ENCODE data around the gene VPS54.
A peak's percentile ranks its signal among the peaks of the same experiment; 100 is the strongest.

VPS54 gene

DNA sequence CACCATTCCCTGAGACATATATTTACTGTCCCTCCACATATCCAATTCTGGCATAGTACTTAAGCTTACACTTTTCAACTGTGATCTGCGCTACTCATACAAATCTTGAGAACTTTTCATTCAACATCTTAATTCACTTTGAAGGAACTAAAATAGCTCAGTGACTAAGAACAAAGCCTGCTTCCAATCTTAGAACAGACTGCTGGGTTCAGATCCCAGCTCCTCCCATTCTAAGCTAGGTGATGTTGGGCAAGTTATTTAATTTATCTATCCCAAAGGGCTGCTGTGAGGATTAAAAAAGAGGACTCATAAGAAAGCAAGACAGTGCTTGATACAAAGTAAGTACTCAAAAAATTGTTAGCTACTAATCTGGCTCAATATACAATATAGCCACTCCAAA, 119.6 kb downstream of the VPS54 start:
- DNase-seq = no peak

DNA sequence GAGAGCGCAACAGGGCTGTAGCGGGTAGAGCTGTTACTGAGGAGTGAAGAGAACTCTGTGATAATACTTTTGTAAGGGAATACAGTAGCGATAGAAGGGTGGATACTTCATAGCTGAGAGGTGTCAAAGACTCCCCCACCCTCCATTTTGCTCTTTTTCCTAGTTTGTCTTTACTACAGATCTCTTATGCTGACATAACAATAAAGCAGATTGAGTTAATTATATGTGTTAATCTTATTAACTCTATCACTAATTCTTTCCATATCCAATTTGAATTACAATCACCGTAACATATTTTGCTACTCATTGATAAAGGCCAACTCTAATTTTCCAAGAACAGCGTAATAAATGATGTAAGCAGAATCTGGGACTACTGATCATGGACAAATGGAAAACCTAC, 120.4 kb downstream of the VPS54 start:
- DNase-seq = no peak

DNA sequence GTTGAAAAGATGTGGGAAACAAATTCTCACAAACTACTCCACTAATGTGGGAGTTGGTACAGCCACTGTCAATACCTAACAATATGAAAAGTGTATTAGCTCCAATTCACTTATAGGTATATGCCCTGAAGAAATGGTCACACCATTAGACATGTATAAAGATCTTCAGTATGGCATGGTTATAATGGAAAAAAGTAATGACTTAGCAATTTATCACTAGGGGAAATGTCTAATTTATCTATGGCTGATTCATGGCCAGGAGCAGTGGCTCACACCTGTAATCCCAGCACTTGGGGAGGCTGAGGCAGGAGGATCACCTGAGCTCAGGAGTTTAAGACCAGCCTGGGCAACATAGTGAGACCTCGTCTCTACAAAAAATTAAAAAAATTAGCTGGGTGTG, 125.1 kb downstream of the VPS54 start:
- DNase-seq = no peak

DNA sequence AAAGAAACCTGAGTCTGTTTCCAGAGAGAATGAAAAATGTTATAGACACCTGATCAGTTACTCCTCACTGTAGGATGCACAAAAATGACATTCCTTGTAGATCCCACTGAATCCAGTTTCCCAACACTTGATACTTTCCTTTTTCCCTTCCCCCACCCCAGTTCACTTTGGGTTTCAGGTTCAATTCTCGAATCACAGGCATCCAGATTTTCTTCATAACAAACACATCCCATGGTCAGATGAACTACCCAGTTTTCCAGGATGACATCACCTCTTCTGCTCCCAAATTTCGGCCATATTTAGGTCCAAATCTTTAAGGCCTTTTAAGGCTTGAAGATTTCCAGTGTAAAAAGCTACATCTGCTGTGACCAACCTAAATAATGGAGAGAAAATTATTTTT, 126.1 kb downstream of the VPS54 start:
- no peak for DNase-seq

DNA sequence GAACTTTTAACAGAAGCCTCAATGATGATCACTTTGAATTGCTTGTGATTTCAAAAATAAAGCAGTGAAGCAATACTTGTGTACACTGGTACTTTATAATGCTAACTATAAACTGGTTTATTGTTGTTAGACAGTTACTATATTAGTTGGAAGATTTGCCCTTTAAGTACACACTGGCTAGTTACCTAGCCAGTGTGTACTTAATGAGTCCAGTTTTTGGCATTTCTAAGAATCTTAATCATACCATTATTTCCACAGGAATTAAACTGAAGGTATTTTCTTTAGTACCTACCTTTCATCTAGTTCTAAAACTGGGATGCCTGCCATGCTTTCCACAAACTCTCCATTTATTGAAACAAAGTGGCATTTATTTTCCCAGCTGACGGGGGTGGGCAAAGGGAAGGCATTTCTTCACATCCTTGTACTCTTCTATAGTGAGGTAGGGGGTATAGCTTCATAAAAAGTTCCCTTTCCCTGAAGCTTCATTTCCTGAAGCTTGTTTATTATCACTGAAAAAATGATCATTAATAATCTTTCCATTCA, 127.7 kb downstream of the VPS54 start:
- DNase-seq = no peak

DNA sequence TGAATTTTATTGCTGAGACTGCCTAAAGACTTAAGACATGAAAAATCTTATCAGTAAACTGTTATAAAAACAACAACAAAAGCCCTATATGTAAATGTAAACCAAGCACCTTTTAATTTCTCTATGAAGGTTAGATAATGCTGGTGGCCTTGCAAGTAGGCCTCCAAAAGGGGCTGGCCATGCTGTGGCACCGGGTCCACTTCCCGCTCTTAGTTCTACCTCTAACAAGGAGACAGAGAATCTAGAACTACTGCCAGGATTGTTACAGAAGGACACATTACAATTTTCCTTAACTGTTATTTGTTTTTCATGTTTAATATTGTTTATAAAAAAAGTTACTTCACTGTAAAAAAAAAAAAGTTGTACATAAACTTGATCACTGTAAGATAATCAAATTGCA, 128.6 kb downstream of the VPS54 start:
- no peak for DNase-seq

DNA sequence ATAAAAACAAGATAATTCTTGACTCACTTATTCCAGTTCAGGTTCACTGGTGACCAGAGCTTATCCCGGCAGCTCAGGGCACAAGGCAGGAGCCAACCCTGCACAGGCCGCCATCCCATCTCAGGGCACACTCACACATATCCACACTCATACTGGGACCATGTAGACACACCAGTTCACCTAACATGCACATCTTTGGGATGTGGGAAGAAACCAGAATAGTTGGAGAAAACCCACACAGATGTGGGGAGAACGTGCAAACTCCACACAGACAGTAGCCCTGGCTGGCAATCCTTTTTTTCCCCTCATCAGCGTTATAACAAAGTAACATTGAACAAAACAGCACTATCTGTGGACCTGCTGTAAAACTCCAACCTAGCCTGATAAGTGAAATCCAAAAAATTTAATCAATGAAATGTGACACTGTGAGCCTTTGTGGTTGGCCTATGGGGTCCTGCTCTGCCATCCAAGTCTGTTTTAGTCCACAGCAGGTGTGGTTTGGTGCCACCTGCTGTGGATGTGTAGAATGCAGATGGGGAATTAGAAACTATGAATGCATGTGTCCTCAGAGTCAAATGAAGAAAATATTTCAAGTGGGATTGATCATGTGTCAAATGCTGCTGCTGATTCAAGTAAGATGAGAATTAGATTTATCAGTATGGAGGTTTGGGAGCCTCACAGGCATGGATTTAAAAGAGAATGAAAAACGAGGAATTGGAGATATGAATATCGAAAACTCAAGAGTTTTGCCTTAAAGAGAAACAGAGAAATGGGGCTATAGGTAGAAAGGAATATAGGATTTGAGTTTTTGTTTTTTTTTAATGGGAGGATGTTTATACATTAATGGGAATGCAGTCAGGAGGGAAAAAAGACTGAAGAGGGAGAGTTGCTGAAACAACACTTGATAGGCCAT, 130.5 kb downstream of the VPS54 start:
- DNase-seq = peak; percentile 75

DNA sequence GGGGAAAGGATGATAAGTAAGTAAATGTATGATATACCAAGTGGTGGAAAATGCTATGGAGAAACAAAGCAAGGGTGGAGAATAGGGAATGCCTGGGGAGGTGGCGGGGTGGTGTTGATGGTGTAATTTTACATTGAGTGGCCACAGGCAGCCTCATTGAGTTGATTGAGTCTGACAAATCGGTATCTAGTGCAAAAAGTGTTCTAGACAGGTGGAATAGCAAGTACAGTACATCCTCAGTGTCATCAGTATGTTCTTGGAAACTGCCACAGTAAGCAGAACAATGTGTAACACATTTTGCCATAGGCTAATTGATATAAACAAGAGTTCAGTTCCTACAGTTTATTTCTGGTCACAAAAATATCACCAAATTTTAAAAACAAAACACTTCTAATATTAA, 131.2 kb downstream of the VPS54 start:
- no peak for DNase-seq

DNA sequence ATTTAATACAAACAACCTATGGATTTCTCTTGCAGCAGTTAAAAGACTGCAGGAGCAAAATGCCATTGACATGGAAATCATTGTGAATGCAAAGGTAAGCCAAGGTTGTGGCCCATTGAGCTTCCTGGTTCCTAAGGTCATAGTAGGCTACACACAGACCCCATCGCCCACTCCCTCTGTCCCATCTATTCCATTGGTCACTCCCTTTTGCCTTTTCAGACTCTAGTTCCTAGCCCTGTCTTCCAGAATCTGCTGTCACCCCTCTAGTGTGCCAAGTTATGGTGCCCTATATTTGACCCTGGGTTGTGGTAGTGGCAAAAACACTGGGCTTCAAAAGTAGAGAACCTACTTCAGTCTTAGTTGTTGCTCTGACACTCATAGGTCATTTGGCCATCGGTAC, 132.8 kb downstream of the VPS54 start:
- no peak for DNase-seq

DNA sequence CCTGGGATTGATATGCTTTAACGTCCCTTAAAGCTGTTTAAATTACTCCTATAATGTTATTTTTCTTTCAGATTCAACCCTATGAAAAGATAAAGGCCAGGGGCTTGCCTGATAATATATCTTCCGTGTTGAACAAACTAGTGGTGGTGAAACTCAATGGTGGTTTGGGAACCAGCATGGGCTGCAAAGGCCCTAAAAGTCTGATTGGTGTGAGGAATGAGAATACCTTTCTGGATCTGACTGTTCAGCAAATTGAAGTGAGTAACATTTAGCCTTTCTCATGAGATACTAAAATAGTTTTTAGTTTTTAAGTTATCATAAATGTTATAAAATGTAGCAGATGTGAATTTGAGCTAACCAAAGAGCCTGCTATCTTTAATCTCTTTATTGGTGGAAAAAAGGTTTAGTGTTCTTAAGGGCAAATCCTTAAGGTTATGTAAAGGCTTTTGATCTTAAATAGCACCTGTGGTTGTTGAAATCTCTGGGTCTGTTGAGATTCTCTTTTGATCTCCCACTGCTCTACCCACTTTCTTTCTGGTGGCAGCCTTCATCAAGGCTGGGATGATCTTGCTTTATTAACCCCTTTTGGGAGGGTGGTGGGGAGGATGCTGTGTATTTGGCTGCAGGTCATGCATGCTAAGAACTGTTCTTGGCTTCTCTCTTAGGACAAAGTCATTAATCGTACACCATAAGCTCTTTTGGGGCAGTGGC, 136.7 kb downstream of the VPS54 start:
- no peak for DNase-seq

DNA sequence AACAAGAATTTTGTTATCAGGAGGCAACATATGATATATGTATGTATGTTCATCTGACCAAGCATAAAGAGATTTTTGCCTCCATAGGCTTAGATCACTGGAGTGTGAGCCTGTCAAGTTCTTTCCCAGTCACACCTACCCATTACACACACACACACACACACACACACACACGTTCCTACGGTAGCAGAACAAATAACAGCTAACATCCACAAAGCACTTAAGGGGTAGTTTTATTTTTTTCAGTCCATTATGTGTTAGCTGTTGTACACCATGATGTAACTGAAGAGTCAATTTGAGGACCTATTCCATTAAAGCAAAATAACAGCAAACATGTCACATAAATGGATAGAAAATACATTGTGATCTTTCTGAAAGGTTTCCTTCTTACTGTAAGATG, 138.0 kb downstream of the VPS54 start:
- peak; percentile 14 for DNase-seq

DNA sequence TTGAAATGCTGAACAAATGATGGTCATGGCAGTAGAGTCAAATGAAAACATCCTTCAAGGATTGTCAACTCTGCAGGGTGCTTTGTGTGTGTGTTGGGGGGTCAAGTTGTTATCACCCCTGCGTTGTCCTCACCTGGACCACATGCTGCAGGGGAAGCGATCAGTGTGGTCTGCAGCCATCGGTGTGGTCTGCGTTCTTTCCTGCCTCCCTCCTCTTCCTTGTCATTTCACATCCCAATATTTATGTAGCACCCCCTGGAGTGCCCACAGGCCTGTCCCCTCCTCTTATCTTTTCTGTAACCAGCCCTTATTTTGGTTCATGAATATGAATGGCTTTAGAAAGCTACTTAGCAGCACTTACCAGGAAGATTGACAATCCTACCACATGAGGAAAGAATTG, 138.6 kb downstream of the VPS54 start:
- DNase-seq = no peak

DNA sequence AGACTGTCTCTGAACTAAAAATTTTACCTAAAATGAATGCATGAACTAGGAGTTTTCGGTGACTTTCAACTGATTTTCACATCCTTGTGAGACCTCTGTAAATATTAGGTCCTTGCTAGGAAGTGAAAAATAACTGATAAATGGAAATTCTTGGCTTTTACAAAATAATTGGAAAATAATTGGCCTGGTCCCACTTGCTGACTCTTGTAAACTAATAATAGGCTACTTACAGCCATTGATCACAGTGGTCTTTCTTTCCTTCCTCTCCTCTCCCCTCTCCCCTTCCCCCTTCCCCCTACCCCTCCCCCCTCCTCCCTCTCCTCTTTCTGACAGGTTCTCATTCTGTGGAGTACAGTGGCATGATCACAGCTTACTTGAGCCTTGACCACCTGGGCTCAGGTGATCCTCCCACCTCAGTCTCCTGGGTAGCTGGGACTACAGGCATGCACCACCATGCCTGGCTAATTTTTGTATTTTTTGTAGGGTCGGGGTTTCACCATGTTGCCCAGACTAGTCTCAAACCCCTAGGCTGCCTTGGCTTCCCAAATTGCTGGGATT, 139.3 kb downstream of the VPS54 start:
- no peak for DNase-seq

DNA sequence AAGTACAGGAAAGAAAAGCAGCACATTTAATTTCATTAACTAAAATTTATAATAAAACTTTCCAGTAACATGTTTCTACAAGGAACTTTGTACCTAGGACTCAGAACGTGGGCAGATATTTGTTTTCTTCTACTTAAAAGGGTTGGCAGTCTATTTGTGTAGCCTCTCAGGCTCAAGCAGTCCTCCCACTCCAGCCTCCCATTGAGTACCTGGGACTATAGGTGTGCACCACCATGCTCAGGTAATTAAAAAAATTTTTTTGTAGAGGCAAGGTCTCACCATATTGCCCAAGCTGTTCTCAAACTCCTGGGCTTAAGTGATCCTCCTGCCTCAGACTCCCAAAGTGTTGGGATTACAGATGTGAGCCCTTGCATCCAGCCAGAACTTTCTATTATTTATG, 140.7 kb downstream of the VPS54 start:
- no peak for DNase-seq

DNA sequence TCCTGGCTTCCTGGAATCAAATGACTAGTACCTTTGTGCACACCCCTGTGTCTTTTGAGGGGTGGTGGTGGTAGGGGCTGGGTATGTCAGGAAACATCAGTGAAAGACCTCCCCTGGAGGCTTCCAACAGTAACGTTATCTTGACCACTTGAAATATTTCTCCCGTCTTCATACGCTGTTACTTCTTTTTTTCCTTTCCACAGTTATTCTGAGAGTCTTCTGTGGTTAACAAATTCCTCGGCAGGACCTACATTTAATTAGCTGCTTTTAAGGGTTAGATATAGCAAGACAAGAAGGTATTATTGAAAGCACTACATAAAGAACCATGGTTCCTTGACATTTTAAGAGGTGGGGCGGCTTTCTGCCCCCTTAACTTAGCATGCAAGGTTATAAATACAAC, 142.9 kb downstream of the VPS54 start:
- no peak for DNase-seq

DNA sequence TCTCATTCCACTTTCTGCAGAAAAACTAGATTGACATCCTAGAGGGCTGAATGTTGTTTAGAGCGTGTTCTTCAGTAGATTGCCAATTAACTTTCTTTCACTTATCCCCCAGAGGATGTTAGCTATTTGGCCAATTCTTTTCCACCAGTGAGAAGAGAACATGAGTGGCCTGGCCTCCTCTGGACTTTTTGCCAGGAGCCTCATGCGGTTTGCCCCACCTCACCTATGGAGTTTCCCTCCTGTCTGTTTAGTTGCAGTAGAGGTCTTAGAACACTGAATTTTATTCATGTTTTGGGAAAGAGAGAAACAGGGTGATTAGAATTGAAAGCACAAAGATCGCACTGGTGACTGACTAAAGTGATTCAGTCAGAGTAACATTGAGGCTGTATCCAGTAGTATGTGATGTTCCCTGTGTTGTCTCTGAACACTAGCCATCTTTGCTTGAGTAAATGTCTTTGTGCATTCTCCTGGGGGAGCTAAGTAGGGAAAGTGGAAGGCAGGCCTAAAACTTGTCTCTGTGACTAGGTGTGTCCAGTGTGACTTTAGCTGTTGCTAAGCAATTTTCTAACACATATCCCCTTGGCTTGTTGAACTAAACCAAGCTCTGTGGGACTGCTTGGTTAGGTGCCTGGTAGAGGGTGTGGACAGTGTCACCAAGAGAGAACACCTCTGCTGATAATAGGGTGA, 143.5 kb downstream of the VPS54 start:
- DNase-seq = no peak

DNA sequence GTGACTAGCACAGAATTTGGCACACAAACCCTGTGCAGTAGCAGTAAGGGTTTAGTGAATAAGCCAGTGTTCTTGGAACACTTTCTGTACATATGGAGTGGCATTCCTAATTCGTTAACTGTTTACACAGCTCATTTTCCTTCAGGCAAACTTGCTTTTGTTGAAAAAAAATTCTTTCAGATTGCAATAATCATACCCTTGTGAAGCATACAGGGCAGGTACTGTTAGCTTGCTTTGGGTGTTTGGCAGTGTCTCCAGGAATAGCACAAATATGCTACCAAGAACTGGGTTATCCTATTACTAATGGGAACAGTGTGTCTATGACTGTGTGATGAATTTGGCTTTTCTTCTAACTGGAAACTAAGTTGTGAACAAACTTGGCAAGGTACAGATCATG, 144.1 kb downstream of the VPS54 start:
- no peak for DNase-seq

DNA sequence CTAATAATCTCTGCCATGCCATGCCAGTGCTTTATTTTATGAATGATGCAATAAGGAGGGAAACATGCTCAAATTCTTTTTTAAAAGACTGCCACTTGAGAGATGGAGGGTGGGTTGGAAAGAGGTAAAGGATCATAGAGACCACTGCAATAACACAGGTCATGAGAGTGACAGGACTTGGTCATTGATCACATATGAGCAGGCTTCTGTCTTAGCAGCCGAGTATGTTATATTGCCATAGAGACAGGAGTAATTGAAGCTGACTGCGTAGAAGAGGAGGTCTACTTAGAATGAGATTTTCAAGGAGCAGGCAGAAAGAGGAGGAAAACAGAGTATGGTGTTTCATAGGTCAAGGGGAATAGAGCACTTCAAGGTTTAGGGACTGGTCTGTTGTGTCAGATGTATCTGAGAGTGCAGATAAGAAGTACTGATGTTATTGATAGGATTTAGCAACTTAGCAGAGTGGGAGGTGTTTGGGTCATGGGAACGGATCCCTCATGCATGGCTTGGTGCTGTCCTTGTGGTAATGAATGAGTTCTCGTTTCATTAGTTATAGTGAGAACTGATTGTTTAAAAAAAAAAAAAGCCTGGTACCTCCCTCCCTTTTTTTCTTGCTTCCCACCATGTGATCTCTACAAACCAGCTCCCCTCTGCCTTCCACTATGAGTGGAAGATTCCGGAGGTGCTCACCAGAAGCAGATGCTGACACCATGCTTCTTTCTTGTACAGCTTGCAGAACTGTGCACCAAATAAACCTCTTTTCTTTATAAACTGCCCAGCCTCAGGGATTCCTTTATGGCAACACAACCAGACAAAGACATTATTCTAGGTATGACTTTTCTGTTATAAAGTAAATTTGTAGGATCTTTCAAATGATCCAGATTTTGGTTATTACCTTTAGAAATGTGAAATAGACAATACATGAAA, 144.8 kb downstream of the VPS54 start:
- peak; percentile 26 for DNase-seq

DNA sequence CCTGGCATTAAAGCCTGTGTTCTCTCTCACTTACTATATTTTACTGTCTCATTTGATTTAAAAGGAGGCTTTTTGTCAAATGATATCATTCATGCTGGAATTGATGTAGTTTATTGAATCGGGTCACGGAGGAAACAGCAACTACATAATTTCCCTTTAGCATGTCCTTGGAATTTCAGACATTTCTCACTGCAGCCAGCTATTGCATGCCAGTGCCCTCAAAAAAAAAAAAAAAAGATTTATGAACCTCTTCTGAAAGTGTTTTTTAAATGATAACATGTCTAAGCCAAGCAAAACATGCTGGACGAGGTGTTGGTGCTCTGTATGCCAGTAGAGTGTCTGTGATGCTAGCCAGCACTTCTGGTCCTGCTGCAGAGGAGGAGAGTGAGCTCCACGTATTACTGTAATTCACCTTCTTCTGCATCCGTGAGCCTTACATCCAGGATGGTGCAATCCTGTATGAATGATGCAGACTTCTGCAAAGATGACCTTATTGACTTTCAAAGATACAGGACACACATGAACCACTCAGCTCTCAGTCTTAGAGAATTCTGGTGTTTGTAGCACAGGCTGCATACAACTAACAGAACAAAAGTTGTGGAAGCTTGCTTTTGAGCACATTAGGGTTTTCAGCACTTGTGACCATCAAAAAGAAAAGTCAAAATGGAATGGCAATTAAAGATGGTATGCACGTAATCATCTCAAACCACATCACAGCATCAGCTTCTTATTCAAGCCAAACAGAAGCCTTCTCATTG, 146.5 kb downstream of the VPS54 start:
- no peak for DNase-seq

DNA sequence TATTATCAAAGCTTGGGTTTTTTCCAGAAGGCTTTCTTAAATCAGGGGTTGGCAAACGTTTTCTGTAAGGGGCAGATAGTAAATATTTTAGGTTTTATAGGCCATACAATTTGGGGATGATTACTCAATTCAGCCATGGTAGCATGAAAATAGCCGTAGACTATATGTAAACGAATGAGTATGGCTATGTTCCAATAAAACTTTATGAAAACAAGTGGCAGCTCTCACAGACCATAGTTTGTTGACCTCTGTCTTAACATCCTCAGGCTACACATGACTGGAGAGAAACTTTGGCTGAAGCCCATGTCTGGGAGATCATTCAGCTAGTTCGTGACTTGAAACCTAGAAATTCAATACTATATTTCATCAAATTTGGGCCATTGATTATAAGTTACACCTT, 147.4 kb downstream of the VPS54 start:
- no peak for DNase-seq

DNA sequence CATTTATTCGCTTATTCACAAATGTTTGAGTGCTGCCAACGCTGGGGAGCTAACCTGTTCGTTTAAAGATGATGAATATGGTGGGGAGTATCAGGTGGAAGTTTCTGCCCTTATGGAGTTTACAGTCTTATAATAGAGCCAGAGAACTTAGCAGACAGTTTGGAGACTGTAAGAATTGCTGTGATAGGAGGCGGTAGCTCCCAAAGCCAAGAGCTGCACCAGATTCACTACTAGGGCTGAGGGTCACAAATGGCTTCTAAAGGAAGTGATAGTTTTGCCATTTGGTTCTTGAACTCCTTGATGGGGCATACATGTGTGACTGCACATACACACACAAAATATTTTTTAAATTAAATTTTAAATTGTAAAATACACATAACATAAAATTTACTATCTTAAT, 148.5 kb downstream of the VPS54 start:
- DNase-seq = no peak
